BLaER1 treated with 17β-estradiol and CSF1 and Interleukin-3, amounts not matched to agents 10 nM and 100 nM (cell line): ENCODE results near the gene DERL3.

Experiments used
- H3K27ac ChIP-seq, 11 experiments: shearing (Covaris generic); formaldehyde crosslinking; 2 replicates each; pipeline ENCODE4 v1.8.1; 2022
- H3K27me3 ChIP-seq, 11 experiments: shearing (Covaris generic); formaldehyde crosslinking; 2 replicates each; pipeline ENCODE4 v1.8.1; 2022
- H3K36me3 ChIP-seq, 11 experiments: shearing (Covaris generic); formaldehyde crosslinking; 2 replicates each; pipeline ENCODE4 v1.8.1; 2022
- H3K4me1 ChIP-seq, 10 experiments: shearing (Covaris generic); formaldehyde crosslinking; 2 replicates each; pipeline ENCODE4 v1.8.1; 2022
- H3K4me2 ChIP-seq, 11 experiments: shearing (Covaris generic); formaldehyde crosslinking; 2 replicates each; pipeline ENCODE4 v1.8.1; 2022
- H3K4me3 ChIP-seq, 10 experiments: shearing (Covaris generic); formaldehyde crosslinking; 2 replicates each; pipeline ENCODE4 v1.8.1; 2022
- H3K9ac ChIP-seq, 11 experiments: shearing (Covaris generic); formaldehyde crosslinking; 2 replicates each; pipeline ENCODE4 v1.8.1; 2022
- H3K9me3 ChIP-seq, 11 experiments: shearing (Covaris generic); formaldehyde crosslinking; replicated peaks in 1 of 11; 2 replicates each; pipeline ENCODE4 v1.8.1; 2022
- H4K20me1 ChIP-seq, 11 experiments: shearing (Covaris generic); formaldehyde crosslinking; 2 replicates each; pipeline ENCODE4 v1.8.1; 2022
- Cebpa-rat ChIP-seq, 11 experiments: shearing (Covaris generic); IDR thresholded peaks; 2 replicates each; pipeline ENCODE4 v1.8.1; 2022

The DERL3 gene

DNA sequence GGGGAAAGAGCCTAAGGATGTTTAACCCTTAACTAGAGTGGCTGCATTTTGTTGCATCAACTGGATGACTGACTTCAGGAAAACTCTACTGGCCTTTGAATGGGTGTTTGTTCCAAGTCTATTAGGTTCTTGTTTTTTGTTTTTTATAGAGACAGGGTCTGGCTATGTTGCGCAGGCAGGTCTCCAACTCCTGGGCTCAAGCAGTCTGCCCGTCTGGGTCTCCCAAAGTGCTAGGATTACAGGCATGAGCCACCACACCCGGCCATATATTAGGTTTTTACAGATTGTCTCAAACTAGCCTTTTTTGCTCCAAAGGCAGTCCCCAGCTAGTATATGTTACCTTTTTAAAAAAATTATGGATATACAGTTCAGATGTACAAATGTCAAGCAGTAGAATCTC is 50.9 kb downstream of the DERL3 start:
- no peaks in the 10 kb centered on the region for H3K9me3 ChIP-seq
- peaks cover 17 to 55% (median 44%) of the 10 kb centered on the region in 11 experiments for H3K36me3 ChIP-seq
- H3K27ac ChIP-seq, result peak overlapping the region in 10 of 11 experiments; percentile 97 to 100 (median 100); a peak in 19 of 22 replicates
- H3K27me3 ChIP-seq, result no peaks in the 10 kb centered on the region
- H3K9ac ChIP-seq, result peak overlapping the region; percentile 96 to 100 (median 99); a peak in 21 of 22 replicates
- peaks cover 54 to 92% (median 89%) of the 10 kb centered on the region in 10 experiments for H3K4me1 ChIP-seq
- H3K4me3 ChIP-seq, result peak overlapping the region; percentile 69 to 89 (median 82)
- TF ChIP-seq Cebpa-rat (IDR thresholded peaks at IDR 0.05), result no peak
- H4K20me1 ChIP-seq, result peaks cover 54 to 57% (median 56%) of the 10 kb centered on the region in 11 experiments; a peak in 21 of 22 replicates
- H3K4me2 ChIP-seq, result peak overlapping the region; percentile 86 to 96 (median 91)

DNA sequence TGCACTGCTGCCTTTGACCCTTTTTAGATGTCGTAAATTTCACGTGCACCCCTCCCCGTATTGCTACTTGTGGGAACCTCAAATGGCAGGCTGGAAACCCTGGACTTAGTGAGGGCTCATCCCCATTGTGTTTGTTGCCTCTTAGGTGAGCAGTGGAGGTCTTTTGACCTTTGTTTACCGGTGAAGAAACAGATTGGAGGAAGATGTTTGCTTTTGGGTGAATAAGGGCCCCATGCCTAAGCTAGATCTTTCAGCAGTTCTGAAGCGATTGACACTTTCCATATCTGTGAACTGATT is 51.3 kb downstream of the DERL3 start:
- peak overlapping the region; percentile 69 to 89 (median 82) for H3K4me3 ChIP-seq
- H3K27me3 ChIP-seq, result no peaks in the 10 kb centered on the region
- TF ChIP-seq Cebpa-rat (IDR thresholded peaks at IDR 0.05), result no peak
- H3K9me3 ChIP-seq, result no peaks in the 10 kb centered on the region
- H3K36me3 ChIP-seq, result peaks cover 14 to 55% (median 42%) of the 10 kb centered on the region in 11 experiments
- H3K4me2 ChIP-seq, result peak overlapping the region; percentile 86 to 96 (median 91)
- peak overlapping the region; percentile 97 to 100 (median 100); a peak in 21 of 22 replicates for H3K27ac ChIP-seq
- peaks cover 51 to 53% (median 53%) of the 10 kb centered on the region in 11 experiments; a peak in 21 of 22 replicates for H4K20me1 ChIP-seq
- peak overlapping the region; percentile 96 to 100 (median 99) for H3K9ac ChIP-seq
- H3K4me1 ChIP-seq, result peaks cover 54 to 92% (median 90%) of the 10 kb centered on the region in 10 experiments

DNA sequence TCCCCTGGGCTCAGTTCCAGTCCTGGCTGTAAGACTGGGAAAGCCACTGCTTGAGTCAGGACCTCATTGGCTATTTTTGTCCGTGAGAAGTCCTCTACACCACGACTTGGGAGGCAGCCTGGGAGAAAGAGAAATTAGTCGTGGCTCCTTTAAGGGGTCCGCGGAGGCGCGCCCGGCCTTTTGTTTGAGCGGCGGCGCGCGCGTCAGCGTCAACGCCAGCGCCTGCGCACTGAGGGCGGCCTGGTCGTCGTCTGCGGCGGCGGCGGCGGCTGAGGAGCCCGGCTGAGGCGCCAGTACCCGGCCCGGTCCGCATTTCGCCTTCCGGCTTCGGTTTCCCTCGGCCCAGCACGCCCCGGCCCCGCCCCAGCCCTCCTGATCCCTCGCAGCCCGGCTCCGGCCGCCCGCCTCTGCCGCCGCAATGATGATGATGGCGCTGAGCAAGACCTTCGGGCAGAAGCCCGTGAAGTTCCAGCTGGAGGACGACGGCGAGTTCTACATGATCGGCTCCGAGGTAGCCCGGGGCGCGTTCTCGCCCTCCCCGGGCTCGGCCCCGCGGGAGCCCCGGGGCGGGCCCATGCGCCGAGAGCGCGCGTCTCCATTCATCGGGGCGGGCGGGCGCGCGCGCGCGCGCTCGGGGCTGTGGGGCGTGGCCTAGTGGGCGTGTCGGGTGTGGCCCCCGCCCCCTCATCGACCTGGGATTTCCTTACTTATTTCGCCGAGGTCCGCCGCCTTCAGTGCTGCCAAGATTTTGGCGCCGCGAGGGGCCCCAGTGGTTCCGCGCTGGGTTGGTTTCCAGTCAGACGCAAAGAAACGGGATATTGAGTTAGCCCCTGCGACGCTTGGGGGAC is 51.8 kb downstream of the DERL3 start, which contains the start of gene SMARCB1:
SMARCB1 (plus strand) TSS at position 215 of the 848 bp plus-strand sequence; CDS start at position 419, 204 bp downstream.
- Histone ChIP-seq H3K27me3 (no peaks in the 10 kb centered on the region), H3K4me3 (peak within 1 kb of the TSS; percentile 69 to 89 (median 82)), H3K27ac (peak within 1 kb of the TSS; percentile 97 to 100 (median 100)), H3K9me3 (no peaks in the 10 kb centered on the region), H3K36me3 (peaks cover 8 to 53% (median 36%) of the 10 kb centered on the region in 11 experiments), H3K9ac (peak within 1 kb of the TSS; percentile 96 to 100 (median 99)), H3K4me2 (peak within 1 kb of the TSS; percentile 86 to 96 (median 92)), H4K20me1 (peaks cover 45 to 47% (median 47%) of the 10 kb centered on the region in 11 experiments; a peak in 21 of 22 replicates), H3K4me1 (peaks cover 54 to 92% (median 89%) of the 10 kb centered on the region in 10 experiments)
- TF ChIP-seq Cebpa-rat (IDR thresholded peaks at IDR 0.05), result no peak

DNA sequence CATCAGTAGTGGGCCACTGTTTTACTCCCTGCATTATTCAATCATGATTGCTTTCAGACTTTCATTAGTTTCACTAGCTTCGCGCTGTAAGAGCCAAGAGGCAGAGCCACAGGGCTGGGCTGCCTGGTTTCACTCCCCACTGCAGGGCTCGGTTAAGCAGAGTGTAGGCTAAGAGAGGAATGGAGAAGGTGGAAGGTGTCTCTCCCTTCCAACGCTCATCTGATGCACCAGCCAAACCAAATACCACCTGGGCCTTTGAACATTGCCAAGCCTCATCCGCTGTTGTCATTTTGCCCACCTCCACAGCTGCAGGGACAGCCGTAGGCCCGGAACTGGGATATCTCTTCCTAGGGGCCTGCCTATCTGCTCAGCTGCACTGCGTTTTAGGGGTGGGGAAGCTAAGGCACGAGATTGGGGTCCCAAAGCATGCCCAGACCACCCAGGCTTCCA is 52.5 kb downstream of the DERL3 start:
- Histone ChIP-seq H3K4me2 (peak overlapping the region; percentile 86 to 96 (median 92)), H3K36me3 (peaks cover 1 to 53% (median 32%) of the 10 kb centered on the region in 11 experiments), H3K4me1 (peaks cover 54 to 92% (median 89%) of the 10 kb centered on the region in 10 experiments), H3K27ac (peak overlapping the region; percentile 97 to 100 (median 100)), H4K20me1 (peaks cover 38 to 40% (median 40%) of the 10 kb centered on the region in 11 experiments; a peak in 21 of 22 replicates), H3K27me3 (no peaks in the 10 kb centered on the region), H3K9ac (peak overlapping the region; percentile 96 to 100 (median 99)), H3K4me3 (peak overlapping the region; percentile 69 to 89 (median 82)), H3K9me3 (no peaks in the 10 kb centered on the region)
- TF ChIP-seq Cebpa-rat (IDR thresholded peaks at IDR 0.05), result no peak
